GM12878 (cell line): Measurements from ENCODE around the gene UROD. TPM values are rescaled to one million over a fixed set of nuclear protein-coding genes. Genes with fewer than 3 reads are reported as not detected.

Experiments used
- ATAC-seq: fragments of 200-7000 bp; cut with Tn5 transposase; 3 replicates; pipeline ENCODE4 v1.9.1; 2020; ENCODE audit warnings: mild to moderate bottlenecking, moderate library complexity
- BruUV-seq: library from RNA; stranded (reverse); fragments of 400-500 nt; replicated peaks from 2 replicates; lab custom pipeline; 2021; lab: Mats Ljungman, UMichigan
- CTCF ChIA-PET: fragments of 300-600 bp; sonication (Branson Sonifier 250); formaldehyde crosslinking; extraction: SDS; loops from one replicate; lab custom pipeline; 2021; ENCODE audit warnings: inconsistent platforms; lab: Yijun Ruan, JAX
- POLR2A ChIA-PET: fragments of 350-600 bp; formaldehyde crosslinking; extraction: SDS; loops from one replicate; lab custom pipeline; 2021; ENCODE audit warnings: inconsistent platforms; lab: Charles Lee
- RAD21 ChIA-PET: fragments of 300-600 bp; sonication (Branson Sonifier 250); formaldehyde crosslinking; loops from one replicate; lab custom pipeline; 2023; ENCODE audit warnings: antibody characterized with exemption; ENCODE audit not compliant: unreplicated experiment; lab: Charles Lee
- SMC1A ChIA-PET: fragments of 300-600 bp; sonication (Branson Sonifier 250); formaldehyde crosslinking; loops from one replicate; lab custom pipeline; 2023; ENCODE audit not compliant: unreplicated experiment, uncharacterized antibody; lab: Charles Lee
- DNase-seq: peaks from one replicate; pipeline ENCODE4 v3.0.0-alpha.2; 2011; ENCODE audit warnings: low read depth, low spot score
- FAIRE-seq: peaks from 3 replicates; lab custom pipeline; 2011; peaks lifted over from hg19 to GRCh38; lab: Jason Lieb, UNC
- H2AFZ ChIP-seq: 2 replicates; pipeline ENCODE4 v1.6.0; 2011; ENCODE audit warnings: low read depth, low read length, control low read depth; ENCODE audit not compliant: control insufficient read depth
- H3K27ac ChIP-seq: 2 replicates; pipeline ENCODE4 v1.5.1; 2011; ENCODE audit warnings: control low read depth; ENCODE audit not compliant: control insufficient read depth, insufficient read depth
- H3K27me3 ChIP-seq, 2 experiments: replicated peaks in 1 of 2; 2 replicates each; pipeline versions ENCODE4 v1.6.0 to v1.6.1; 2011; ENCODE audit warnings: low read length in 1 of 2; ENCODE audit not compliant: control insufficient read depth in 2 of 2, insufficient read depth in 2 of 2
- H3K36me3 ChIP-seq, 2 experiments: 2 replicates each; pipeline ENCODE4 v1.5.1; 2011; ENCODE audit warnings: low read length in 1 of 2; ENCODE audit not compliant: control insufficient read depth in 2 of 2, insufficient read depth in 2 of 2
- H3K4me1 ChIP-seq: 2 replicates; pipeline ENCODE4 v1.6.1; 2011; ENCODE audit warnings: mild to moderate bottlenecking, low read length, moderate library complexity, mixed read lengths; ENCODE audit not compliant: control insufficient read depth, insufficient read depth
- H3K4me2 ChIP-seq: 2 replicates; pipeline ENCODE4 v1.6.0; 2011; ENCODE audit warnings: control low read depth; ENCODE audit not compliant: control insufficient read depth, insufficient read depth
- H3K4me3 ChIP-seq: fragments of 200-600 bp; sonication (generic); 2 replicates; pipeline ENCODE4 v1.5.1; 2016
- H3K79me2 ChIP-seq: 2 replicates; pipeline ENCODE4 v1.6.0; 2011; ENCODE audit warnings: low read length; ENCODE audit not compliant: control insufficient read depth, insufficient read depth
- H3K9ac ChIP-seq: 2 replicates; pipeline ENCODE4 v1.8.0; 2011; ENCODE audit warnings: low read length, control low read depth, mixed read lengths; ENCODE audit not compliant: control insufficient read depth, insufficient read depth
- H3K9me3 ChIP-seq: replicated peaks from 3 replicates; pipeline ENCODE4 v1.5.1; 2011; ENCODE audit warnings: mild to moderate bottlenecking, low read length; ENCODE audit not compliant: control insufficient read depth, insufficient read depth
- H4K20me1 ChIP-seq: 2 replicates; pipeline ENCODE4 v1.6.0; 2011; ENCODE audit not compliant: control insufficient read depth, insufficient read depth
- BACH1 ChIP-seq: fragments of 450-650 bp; IDR thresholded peaks from 2 replicates; pipeline ENCODE4 v1.6.1; 2017; ENCODE audit warnings: mild to moderate bottlenecking, borderline replicate concordance
- GABPA ChIP-seq: IDR thresholded peaks from 2 replicates; pipeline ENCODE4 v1.6.1; 2014; ENCODE audit warnings: antibody characterized with exemption, low read depth, mild to moderate bottlenecking, inconsistent platforms
- MEF2A ChIP-seq: IDR thresholded peaks from 2 replicates; pipeline ENCODE4 v1.6.1; 2011; ENCODE audit warnings: low read depth, mild to moderate bottlenecking, low read length, moderate library complexity; ENCODE audit not compliant: insufficient read depth
- NR2C2 ChIP-seq: IDR thresholded peaks from 2 replicates; pipeline ENCODE4 v1.6.1; 2011; ENCODE audit warnings: borderline replicate concordance, low read depth; ENCODE audit not compliant: control insufficient read depth, insufficient read length
- PAX5 ChIP-seq: IDR thresholded peaks from 2 replicates; pipeline ENCODE4 v1.6.1; 2011; ENCODE audit warnings: low read depth, low read length, borderline replicate concordance
- SIN3A ChIP-seq: IDR thresholded peaks from 2 replicates; pipeline ENCODE4 v1.6.1; 2012; ENCODE audit warnings: low read depth, low read length, improper control_type of control experiment
- TBL1XR1 ChIP-seq: IDR thresholded peaks from 2 replicates; pipeline ENCODE4 v1.6.1; 2012; ENCODE audit warnings: low read depth, low read length, improper control_type of control experiment
- ZBED1 ChIP-seq: IDR thresholded peaks from 2 replicates; pipeline ENCODE4 v1.6.1; 2016; ENCODE audit warnings: borderline replicate concordance
- ZNF207 ChIP-seq: fragments of 450-650 bp; IDR thresholded peaks from 2 replicates; pipeline ENCODE4 v1.6.1; 2014; ENCODE audit warnings: antibody characterized with exemption, mild to moderate bottlenecking, borderline replicate concordance
- ZNF274 ChIP-seq: IDR thresholded peaks from one replicate; pipeline ENCODE4 v1.8.0; 2011; ENCODE audit not compliant: insufficient read length, insufficient read depth
- ZZZ3 ChIP-seq: IDR thresholded peaks from 2 replicates; pipeline ENCODE4 v1.6.1; 2011; ENCODE audit warnings: low read depth; ENCODE audit not compliant: control insufficient read depth, insufficient read length
- WGBS: methylation state at CpG from one replicate; pipeline ENCODE4 v1.1.6; 2016; ENCODE audit warnings: low lambda C conversion rate; ENCODE audit not compliant: insufficient replicate concordance, insufficient coverage; ENCODE audit errors: missing lambda C conversion rate; 5-methylcytosine and 5-hydroxymethylcytosine counted together
- in situ Hi-C: fragments of 300-500 bp; cut with MboI; formaldehyde crosslinking; loops from 9 replicates; pipeline ENCODE4 v1.14.3; 2018; ENCODE audit warnings: mixed read lengths
- intact Hi-C: fragments of 100-400 bp; cut with micrococcal nuclease; formaldehyde crosslinking; loops from one replicate; pipeline ENCODE4 v1.14.2; 2022; ENCODE audit not compliant: unreplicated experiment
- polyA plus RNA-seq, 11 experiments: library from polyadenylated mRNA; depleted of rRNA in 4 of 11; unstranded in 6 of 11; stranded (reverse) in 5 of 11; fragments of >200 nt; fragmentation: Nextera tagmentation in 4 of 11; fragmentation: Illumina TruSeq in 1 of 11; extraction: Ambion mirVana in 4 of 11; extraction: Trizol in 1 of 11; gene quantifications; 1 replicate in 1 of 11; 2 replicates in 10 of 11; pipeline versions ENCODE4 v1.2.1 to v1.2.3, GENCODE V29; 2011 to 2016; ENCODE audit warnings: inconsistent platforms in 2 of 11, missing spikeins in 2 of 11, low read depth in 1 of 11
- total RNA-seq, 4 experiments: library from RNA; depleted of rRNA in 3 of 4; stranded (reverse); fragments of >200 nt in 3 of 4; fragmentation: Illumina TruSeq in 1 of 4; extraction: Trizol in 1 of 4; gene quantifications; 2 replicates each; pipeline versions ENCODE4 v1.2.1 to v1.2.3, GENCODE V29; 2013 to 2021
- TF ChIP-seq, protein P1 (sequence below): IDR thresholded peaks from 2 replicates; pipeline ENCODE4 v1.6.1; 2011; ENCODE audit warnings: low read depth, low read length, improper control_type of control experiment, borderline replicate concordance

Gene UROD
- total and polyA plus RNA-seq, 10 of the 15 experiments (the other 5 are each of a cell fraction or from before 2014, with no cell fraction given) = 65.8 to 330 (median 102) TPM

DNA sequence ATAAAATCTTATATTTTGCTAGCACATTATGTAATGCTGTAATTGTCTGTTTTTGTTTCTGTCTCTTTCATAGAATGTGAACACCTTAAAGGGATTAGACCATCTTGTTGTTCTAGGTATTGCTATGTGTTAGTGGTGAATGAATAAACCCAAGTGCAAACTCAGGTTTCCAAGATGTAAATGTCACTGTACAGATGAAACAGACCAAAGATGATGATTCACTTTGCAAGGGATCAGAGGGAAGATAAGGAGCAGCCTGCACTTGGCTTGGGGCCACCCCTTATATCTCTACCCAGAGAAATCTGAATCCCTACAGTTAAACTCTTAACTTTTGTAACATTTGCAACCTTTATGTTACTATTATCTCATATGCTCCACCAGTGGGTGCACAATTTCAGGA is 25.4 kb downstream of the UROD start:
- no peak for DNase-seq
- POLR2A ChIA-PET = no interaction called here
- no peaks in the 10 kb centered on the region for H3K27me3 ChIP-seq
- SMC1A ChIA-PET = no interaction called here
- TF ChIP-seq BACH1 (no peak), PAX5 (no peak), ZNF207 (no peak), NR2C2 (no peak), ZNF274 (no peak), MEF2A (no peak), SIN3A (no peak), ZZZ3 (no peak)
- TF ChIP-seq, all 136 proteins: peak for 0
- no peaks in the 10 kb centered on the region for H3K79me2 ChIP-seq
- ATAC-seq = no peak
- no peak overlapping the region for H3K4me2 ChIP-seq
- H2AFZ ChIP-seq = no peak overlapping the region
- BruUV-seq = no TSS peak
- no peaks in the 10 kb centered on the region for H4K20me1 ChIP-seq
- no peak for FAIRE-seq
- intact Hi-C loops (no loop called here), in situ Hi-C loops (no loop called here)
- peaks cover 4% of the 10 kb centered on the region for H3K4me1 ChIP-seq
- ChIA-PET CTCF (no interaction called here), RAD21 (no interaction called here)
- no peaks in the 10 kb centered on the region for H3K9me3 ChIP-seq
- no peaks in the 10 kb centered on the region for H3K36me3 ChIP-seq
- H3K4me3 ChIP-seq = no peak overlapping the region
- no peak overlapping the region for H3K27ac ChIP-seq
- no peak overlapping the region for H3K9ac ChIP-seq

DNA sequence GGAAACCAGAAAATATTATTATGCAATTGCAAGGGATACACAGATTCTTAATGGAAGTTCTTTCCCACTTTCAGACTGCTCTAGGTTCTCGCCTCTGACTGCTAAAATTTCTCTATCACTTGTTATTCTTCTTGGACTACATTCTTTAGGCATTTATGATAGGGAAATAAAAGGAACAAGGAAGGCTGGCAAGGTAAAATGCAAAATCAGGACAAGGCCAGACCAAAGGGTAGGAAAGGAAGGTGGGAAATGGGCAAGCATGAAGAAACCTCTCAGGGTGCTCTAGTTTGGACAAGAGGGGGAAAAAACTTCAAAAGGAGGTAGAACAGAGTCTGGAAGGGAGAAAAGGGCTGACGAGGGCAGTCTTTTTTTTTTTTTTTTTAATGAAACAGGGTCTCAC is 26.2 kb downstream of the UROD start:
- WGBS = 12% methylated on average over 2 of the region's 2 CpGs

More for the DNA sequence above, 26.2 kb downstream of the UROD start:
- ChIA-PET POLR2A (no interaction called here), SMC1A (no interaction called here), RAD21 (no interaction called here), CTCF (no interaction called here)
- H4K20me1 ChIP-seq = no peaks in the 10 kb centered on the region
- peaks cover 4% of the 10 kb centered on the region for H3K4me1 ChIP-seq
- H3K9ac ChIP-seq = no peak overlapping the region
- no peak overlapping the region for H3K4me3 ChIP-seq
- BruUV-seq = no TSS peak
- H3K27me3 ChIP-seq = no peaks in the 10 kb centered on the region
- H3K4me2 ChIP-seq = no peak overlapping the region
- H3K27ac ChIP-seq = no peak overlapping the region
- H3K9me3 ChIP-seq = no peaks in the 10 kb centered on the region
- intact Hi-C loops = no loop called here
- FAIRE-seq (no peak), DNase-seq (no peak), ATAC-seq (no peak)
- H3K79me2 ChIP-seq = no peaks in the 10 kb centered on the region
- H2AFZ ChIP-seq = no peak overlapping the region
- in situ Hi-C loops = no loop called here
- TF ChIP-seq, protein P1, sequence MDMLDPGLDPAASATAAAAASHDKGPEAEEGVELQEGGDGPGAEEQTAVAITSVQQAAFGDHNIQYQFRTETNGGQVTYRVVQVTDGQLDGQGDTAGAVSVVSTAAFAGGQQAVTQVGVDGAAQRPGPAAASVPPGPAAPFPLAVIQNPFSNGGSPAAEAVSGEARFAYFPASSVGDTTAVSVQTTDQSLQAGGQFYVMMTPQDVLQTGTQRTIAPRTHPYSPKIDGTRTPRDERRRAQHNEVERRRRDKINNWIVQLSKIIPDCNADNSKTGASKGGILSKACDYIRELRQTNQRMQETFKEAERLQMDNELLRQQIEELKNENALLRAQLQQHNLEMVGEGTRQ = no peak
- TF ChIP-seq TBL1XR1 (no peak), GABPA (no peak), ZBED1 (no peak)
- no peaks in the 10 kb centered on the region for H3K36me3 ChIP-seq
